ENCODE data around the gene MSI2.

- TF ChIP-seq POLR2A (IDR thresholded peaks at IDR 0.05; ENCODE audit: low read depth, low read length): no peak
- no peak for TF ChIP-seq POLR2AphosphoS5 (IDR thresholded peaks at IDR 0.05; ENCODE audit: low read depth, low read length)
Measured at GRCh38 chr17:57490111-57490845, 234.0 kb downstream of the MSI2 start.
